Astrocyte (in vitro differentiated cells and primary cell): Measurements from ENCODE around the gene GGCX. TPM values are rescaled to one million over a fixed set of nuclear protein-coding genes. Genes with fewer than 3 reads are reported as not detected.

Experiments used
- DNase-seq: peaks from one replicate; pipeline ENCODE4 v3.0.0-alpha.2; 2010; ENCODE audit warnings: low read depth
- FAIRE-seq: peaks from 2 replicates; lab custom pipeline; 2011; peaks lifted over from hg19 to GRCh38; lab: Jason Lieb, UNC
- H2AFZ ChIP-seq: 2 replicates; pipeline ENCODE4 v1.6.0; 2012; ENCODE audit warnings: low read depth, low read length, inconsistent platforms
- H3K27ac ChIP-seq: 2 replicates; pipeline ENCODE4 v1.5.1; 2011; ENCODE audit warnings: low read depth, low read length, inconsistent platforms
- H3K27me3 ChIP-seq: 2 replicates; pipeline ENCODE4 v1.6.0; 2011; ENCODE audit warnings: low read length, inconsistent platforms; ENCODE audit not compliant: insufficient read depth
- H3K36me3 ChIP-seq: 2 replicates; pipeline ENCODE4 v1.5.1; 2011; ENCODE audit warnings: low read length, inconsistent platforms; ENCODE audit not compliant: insufficient read depth
- H3K4me1 ChIP-seq: 2 replicates; pipeline ENCODE4 v1.5.1; 2011; ENCODE audit warnings: low read length, inconsistent platforms; ENCODE audit not compliant: insufficient read depth
- H3K4me2 ChIP-seq: 2 replicates; pipeline ENCODE4 v1.6.0; 2012; ENCODE audit warnings: low read length, inconsistent platforms
- H3K4me3 ChIP-seq: 2 replicates; pipeline ENCODE4 v1.5.1; 2011; ENCODE audit warnings: low read depth, mild to moderate bottlenecking, low read length, inconsistent platforms; ENCODE audit not compliant: insufficient read depth
- H3K79me2 ChIP-seq: 2 replicates; pipeline ENCODE4 v1.6.0; 2012; ENCODE audit warnings: mild to moderate bottlenecking, low read length, inconsistent platforms; ENCODE audit not compliant: insufficient read depth
- H3K9ac ChIP-seq: 2 replicates; pipeline ENCODE4 v1.6.0; 2012; ENCODE audit warnings: mild to moderate bottlenecking, low read length, inconsistent platforms
- H3K9me3 ChIP-seq: 2 replicates; pipeline ENCODE4 v1.5.1; 2012; ENCODE audit warnings: low read depth, mild to moderate bottlenecking, low read length, inconsistent platforms; ENCODE audit not compliant: insufficient read depth
- H4K20me1 ChIP-seq: 2 replicates; pipeline ENCODE4 v1.6.0; 2012; ENCODE audit warnings: low read length, inconsistent platforms; ENCODE audit not compliant: insufficient read depth
- H3K27ac Mint-ChIP-seq: one replicate; pipeline ENCODE4 v1.8.0; 2021; ENCODE audit warnings: mild to moderate bottlenecking, mixed read lengths; ENCODE audit not compliant: unreplicated experiment
- H3K27me3 Mint-ChIP-seq: one replicate; pipeline ENCODE4 v1.8.0; 2021; ENCODE audit warnings: low read depth, mixed read lengths; ENCODE audit not compliant: unreplicated experiment
- H3K36me3 Mint-ChIP-seq: one replicate; pipeline ENCODE4 v1.8.0; 2021; ENCODE audit warnings: low read depth, mixed read lengths; ENCODE audit not compliant: unreplicated experiment
- H3K4me1 Mint-ChIP-seq: one replicate; pipeline ENCODE4 v1.8.0; 2021; ENCODE audit warnings: low read depth, mixed read lengths; ENCODE audit not compliant: unreplicated experiment
- H3K4me3 Mint-ChIP-seq: one replicate; pipeline ENCODE4 v1.8.0; 2021; ENCODE audit warnings: mild to moderate bottlenecking, moderate library complexity, mixed read lengths; ENCODE audit not compliant: unreplicated experiment
- H3K9me3 Mint-ChIP-seq: one replicate; pipeline ENCODE4 v1.8.0; 2021; ENCODE audit warnings: mild to moderate bottlenecking, mixed read lengths; ENCODE audit not compliant: unreplicated experiment
- EZH2 ChIP-seq: IDR thresholded peaks from 2 replicates; pipeline ENCODE4 v1.6.1; 2012; ENCODE audit warnings: mild to moderate bottlenecking, low read length, inconsistent platforms; ENCODE audit not compliant: insufficient read depth
- total RNA-seq: library from RNA; stranded (reverse); gene quantifications from 2 replicates; pipeline ENCODE4 v1.2.1, GENCODE V29; 2021
- TF ChIP-seq, protein P1 (sequence below): IDR thresholded peaks from 2 replicates; pipeline ENCODE4 v1.5.1; 2011; ENCODE audit warnings: low read depth, mild to moderate bottlenecking, inconsistent platforms, low read length, moderate library complexity; ENCODE audit not compliant: insufficient read depth

Gene GGCX
- total RNA-seq, 1 donor from 2014 or later, result 79.0 TPM

DNA sequence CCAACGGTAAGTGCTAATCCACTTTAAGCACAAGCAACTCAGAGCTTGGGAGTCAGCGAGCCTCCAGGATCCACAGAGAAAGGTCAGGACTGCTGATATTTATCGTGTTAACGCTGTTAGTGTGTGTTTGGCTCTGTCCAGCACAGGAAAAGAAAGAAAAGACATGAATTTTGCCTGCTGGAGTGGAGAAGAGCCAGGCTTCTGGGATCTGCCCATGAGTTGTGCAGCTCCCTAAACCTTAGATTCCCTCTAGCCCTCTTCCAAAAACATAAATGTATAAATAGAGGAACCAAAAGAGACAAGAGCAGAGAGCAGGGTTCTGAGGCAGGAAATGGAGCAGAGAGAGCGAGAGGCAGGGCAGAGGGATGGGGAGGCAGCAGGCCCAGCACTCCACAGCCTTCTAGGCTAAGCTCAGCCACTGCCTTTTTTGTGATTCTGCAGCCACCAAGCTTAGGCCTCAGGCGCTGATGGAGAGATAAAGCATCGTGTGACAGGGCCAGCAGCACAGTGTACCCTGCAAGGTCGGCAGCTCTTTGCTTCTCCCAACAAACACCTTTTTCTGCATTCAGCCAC, 36.9 kb downstream of the GGCX start:
- H3K27ac Mint-ChIP-seq, result peak overlapping the region; percentile 20

DNA sequence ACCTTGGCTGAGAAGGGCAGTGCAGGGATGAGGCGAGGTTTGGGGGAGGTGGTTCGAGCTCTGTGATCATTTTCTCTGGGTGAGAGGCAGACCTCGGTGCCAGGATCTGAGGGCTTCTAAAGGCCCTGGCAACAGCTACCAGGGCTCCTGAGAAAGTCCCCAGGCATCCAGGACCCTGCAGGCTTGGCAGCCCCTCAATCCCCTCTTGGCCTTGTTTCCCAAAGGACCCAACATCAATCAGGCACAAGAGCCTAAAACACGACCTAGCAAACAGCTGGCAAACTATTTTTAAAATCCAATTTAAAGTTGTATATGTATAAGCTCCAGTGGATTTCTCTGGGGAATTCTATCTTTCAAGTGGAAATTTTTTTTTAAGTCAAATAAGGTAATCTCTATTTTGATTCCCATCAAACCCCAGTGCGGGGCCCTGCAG, 37.4 kb downstream of the GGCX start:
- Mint-ChIP-seq H3K36me3 (no peaks in the 10 kb centered on the region), H3K9me3 (no peaks in the 10 kb centered on the region), H3K4me1 (no peaks in the 10 kb centered on the region), H3K27me3 (peaks cover 13% of the 10 kb centered on the region), H3K4me3 (no peak overlapping the region), H3K27ac (peak overlapping the region; percentile 20)
- Histone ChIP-seq H3K27ac (no peak overlapping the region), H3K27me3 (peaks cover 3% of the 10 kb centered on the region), H3K4me3 (no peak overlapping the region), H3K79me2 (no peaks in the 10 kb centered on the region), H3K4me2 (no peak overlapping the region), H3K36me3 (no peaks in the 10 kb centered on the region), H3K4me1 (no peaks in the 10 kb centered on the region), H3K9ac (no peak overlapping the region), H3K9me3 (no peaks in the 10 kb centered on the region), H2AFZ (peak overlapping the region; percentile 9), H4K20me1 (no peaks in the 10 kb centered on the region)
- DNase-seq, result no peak
- TF ChIP-seq, protein P1, sequence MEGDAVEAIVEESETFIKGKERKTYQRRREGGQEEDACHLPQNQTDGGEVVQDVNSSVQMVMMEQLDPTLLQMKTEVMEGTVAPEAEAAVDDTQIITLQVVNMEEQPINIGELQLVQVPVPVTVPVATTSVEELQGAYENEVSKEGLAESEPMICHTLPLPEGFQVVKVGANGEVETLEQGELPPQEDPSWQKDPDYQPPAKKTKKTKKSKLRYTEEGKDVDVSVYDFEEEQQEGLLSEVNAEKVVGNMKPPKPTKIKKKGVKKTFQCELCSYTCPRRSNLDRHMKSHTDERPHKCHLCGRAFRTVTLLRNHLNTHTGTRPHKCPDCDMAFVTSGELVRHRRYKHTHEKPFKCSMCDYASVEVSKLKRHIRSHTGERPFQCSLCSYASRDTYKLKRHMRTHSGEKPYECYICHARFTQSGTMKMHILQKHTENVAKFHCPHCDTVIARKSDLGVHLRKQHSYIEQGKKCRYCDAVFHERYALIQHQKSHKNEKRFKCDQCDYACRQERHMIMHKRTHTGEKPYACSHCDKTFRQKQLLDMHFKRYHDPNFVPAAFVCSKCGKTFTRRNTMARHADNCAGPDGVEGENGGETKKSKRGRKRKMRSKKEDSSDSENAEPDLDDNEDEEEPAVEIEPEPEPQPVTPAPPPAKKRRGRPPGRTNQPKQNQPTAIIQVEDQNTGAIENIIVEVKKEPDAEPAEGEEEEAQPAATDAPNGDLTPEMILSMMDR, result no peak
- TF ChIP-seq EZH2, result no peak
- FAIRE-seq, result no peak

More for the DNA sequence above, 36.9 kb downstream of the GGCX start:
- FAIRE-seq (no peak), DNase-seq (no peak)
- Mint-ChIP-seq H3K4me3 (no peak overlapping the region), H3K27me3 (peaks cover 14% of the 10 kb centered on the region), H3K36me3 (no peaks in the 10 kb centered on the region), H3K4me1 (no peaks in the 10 kb centered on the region), H3K9me3 (no peaks in the 10 kb centered on the region)
- Histone ChIP-seq H3K27ac (no peak overlapping the region), H3K4me2 (no peak overlapping the region), H3K27me3 (peaks cover 3% of the 10 kb centered on the region), H3K9ac (no peak overlapping the region), H3K36me3 (no peaks in the 10 kb centered on the region), H3K4me3 (no peak overlapping the region), H3K4me1 (no peaks in the 10 kb centered on the region), H2AFZ (peak overlapping the region; percentile 9), H3K9me3 (no peaks in the 10 kb centered on the region), H4K20me1 (no peaks in the 10 kb centered on the region), H3K79me2 (no peaks in the 10 kb centered on the region)
- TF ChIP-seq, protein P1, result no peak
- TF ChIP-seq EZH2, result no peak

DNA sequence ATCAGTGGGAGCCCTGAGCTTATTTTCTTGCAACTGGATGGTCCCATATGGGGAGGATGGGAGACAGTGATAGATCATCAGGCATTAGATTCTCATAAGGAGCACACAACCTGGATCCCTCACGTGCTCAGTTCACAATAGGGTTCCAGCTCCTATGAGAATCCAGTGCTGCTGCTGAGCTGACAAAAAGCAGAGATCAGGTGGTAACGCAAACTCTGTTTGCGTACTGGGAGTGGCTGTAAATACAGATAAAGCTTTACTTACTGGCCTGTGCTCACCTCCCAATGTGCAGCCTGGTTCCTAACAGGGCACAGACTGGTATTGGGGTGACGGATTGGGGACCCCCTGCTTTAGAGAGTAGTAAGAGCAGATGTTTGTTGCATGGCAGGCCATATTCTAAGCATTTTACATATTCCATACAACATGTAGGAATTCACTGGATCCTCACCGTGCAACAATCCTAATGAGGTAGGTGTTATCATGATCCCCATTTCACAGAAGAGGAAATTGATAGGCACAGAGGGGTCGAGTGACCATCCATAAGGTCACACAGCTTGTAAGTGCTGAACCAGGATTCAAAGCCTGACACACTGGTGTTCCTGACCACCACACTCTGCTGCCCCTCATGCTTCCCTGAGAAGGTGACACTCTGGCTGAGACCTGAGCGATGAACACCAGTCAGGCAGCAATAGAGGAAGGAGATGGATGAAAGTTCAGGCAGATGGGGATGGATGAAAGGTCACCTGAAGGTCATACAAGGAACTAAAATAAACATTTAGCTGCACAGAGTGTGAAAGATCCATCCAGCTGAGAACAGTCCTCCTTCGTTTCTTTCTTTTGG, 38.0 kb downstream of the GGCX start:
- peaks cover 3% of the 10 kb centered on the region for H3K27me3 ChIP-seq
- Mint-ChIP-seq H3K36me3 (no peaks in the 10 kb centered on the region), H3K27ac (no peak overlapping the region), H3K27me3 (peaks cover 10% of the 10 kb centered on the region), H3K9me3 (no peaks in the 10 kb centered on the region), H3K4me1 (no peaks in the 10 kb centered on the region), H3K4me3 (no peak overlapping the region)
- H3K4me3 ChIP-seq, result no peak overlapping the region
- H3K9ac ChIP-seq, result no peak overlapping the region
- no peaks in the 10 kb centered on the region for H3K4me1 ChIP-seq
- H2AFZ ChIP-seq, result no peak overlapping the region
- H3K27ac ChIP-seq, result no peak overlapping the region
- no peak for DNase-seq
- H4K20me1 ChIP-seq, result no peaks in the 10 kb centered on the region
- H3K79me2 ChIP-seq, result no peaks in the 10 kb centered on the region
- no peak overlapping the region for H3K4me2 ChIP-seq
- TF ChIP-seq, protein P1, result no peak
- TF ChIP-seq EZH2, result no peak
- no peaks in the 10 kb centered on the region for H3K36me3 ChIP-seq
- H3K9me3 ChIP-seq, result no peaks in the 10 kb centered on the region
- FAIRE-seq, result no peak
